K562 (cell line): ENCODE data around the gene EFHC1. TPM values are rescaled to one million over a fixed set of nuclear protein-coding genes. Genes with fewer than 3 reads are reported as not detected.

Experiments used
- ATAC-seq: fragments of 200-7000 bp; cut with Tn5 transposase; 3 replicates; pipeline ENCODE4 v1.9.1; 2020; ENCODE audit warnings: moderate library complexity
- BruUV-seq: library from RNA; stranded (reverse); fragments of 400-500 nt; replicated peaks from 2 replicates; lab custom pipeline; 2021; lab: Mats Ljungman, UMichigan
- CTCF ChIA-PET: fragments of 300-600 bp; formaldehyde crosslinking; extraction: SDS; loops from one replicate; lab custom pipeline; 2021; ENCODE audit warnings: low intra/inter-chr PET ratio; lab: Yijun Ruan, JAX
- POLR2A ChIA-PET: fragments of 300-600, 350-650 bp; sonication (Branson Sonifier 250); formaldehyde crosslinking; extraction: SDS; loops from one replicate; lab custom pipeline; 2021; ENCODE audit warnings: antibody characterized with exemption, inconsistent platforms; lab: Yijun Ruan, JAX
- DNase-seq, 4 experiments: peaks; one replicate each; pipeline versions ENCODE4 v3.0.0 to v3.0.0-alpha.2; 2011 to 2018; ENCODE audit warnings: low spot score in 3 of 4, mixed read lengths in 3 of 4; ENCODE audit errors: extremely low read depth in 1 of 4
- FAIRE-seq: peaks from 2 replicates; lab custom pipeline; 2011; peaks lifted over from hg19 to GRCh38; lab: Jason Lieb, UNC
- H2AFZ ChIP-seq: 2 replicates; pipeline ENCODE4 v1.6.0; 2011; ENCODE audit warnings: low read depth, low read length, control low read depth, inconsistent platforms
- H3K27ac ChIP-seq: fragments of 200-600 bp; 3 replicates; pipeline ENCODE4 v1.8.0; 2011; ENCODE audit warnings: low read depth, mild to moderate bottlenecking, control low read depth, inconsistent platforms, low read length, moderate library complexity, mixed read lengths; ENCODE audit errors: extremely low read depth
- H3K27me3 ChIP-seq, 2 experiments: fragments of 300-600 bp in 1 of 2; 2 replicates in 1 of 2; 3 replicates in 1 of 2; pipeline versions ENCODE4 v1.6.0 to v1.8.0; 2011; ENCODE audit warnings: inconsistent platforms in 2 of 2, low read length in 2 of 2, mild to moderate bottlenecking in 1 of 2, mixed read lengths in 1 of 2, moderate library complexity in 1 of 2; ENCODE audit not compliant: control insufficient read depth in 2 of 2, insufficient read depth in 2 of 2
- H3K36me3 ChIP-seq: fragments of 300-600 bp; 3 replicates; pipeline ENCODE4 v1.8.0; 2011; ENCODE audit warnings: mild to moderate bottlenecking, low read length, inconsistent platforms; ENCODE audit not compliant: control insufficient read depth, insufficient read depth
- H3K4me1 ChIP-seq, 2 experiments: fragments of 200-600 bp in 1 of 2; replicated peaks in 1 of 2; 2 replicates in 1 of 2; 3 replicates in 1 of 2; pipeline versions ENCODE4 v1.5.1 to v1.8.0; 2011; ENCODE audit warnings: inconsistent platforms in 2 of 2, low read length in 2 of 2, mild to moderate bottlenecking in 1 of 2, mixed read lengths in 1 of 2, moderate library complexity in 1 of 2; ENCODE audit not compliant: control insufficient read depth in 2 of 2, insufficient read depth in 2 of 2
- H3K4me2 ChIP-seq: 2 replicates; pipeline ENCODE4 v1.6.1; 2011; ENCODE audit warnings: low read length, control low read depth, inconsistent platforms, mixed read lengths; ENCODE audit not compliant: insufficient read depth
- H3K4me3 ChIP-seq: fragments of 200-600 bp; sonication (generic), shearing (Covaris generic); 2 replicates; pipeline ENCODE4 v1.5.1; 2016; ENCODE audit warnings: control low read depth, inconsistent platforms
- H3K79me2 ChIP-seq: fragments of 200-600 bp; 3 replicates; pipeline ENCODE4 v1.8.0; 2011; ENCODE audit warnings: low read length, inconsistent platforms; ENCODE audit not compliant: control insufficient read depth, insufficient read depth
- H3K9ac ChIP-seq, 2 experiments: 2 replicates each; pipeline versions ENCODE4 v1.6.0 to v1.6.1; 2011; ENCODE audit warnings: low read depth in 2 of 2, low read length in 2 of 2, control low read depth in 1 of 2, inconsistent platforms in 1 of 2, mild to moderate bottlenecking in 1 of 2, mixed read lengths in 1 of 2; ENCODE audit not compliant: insufficient read depth in 1 of 2
- H3K9me1 ChIP-seq: one replicate; pipeline ENCODE4 v1.6.0; 2011; ENCODE audit warnings: inconsistent platforms, mild to moderate bottlenecking, low read length, moderate library complexity; ENCODE audit not compliant: control insufficient read depth, insufficient read depth
- H3K9me3 ChIP-seq: replicated peaks from 2 replicates; pipeline ENCODE4 v1.5.1; 2011; ENCODE audit warnings: low read depth, low read length, inconsistent platforms; ENCODE audit not compliant: control insufficient read depth, insufficient read depth
- H4K20me1 ChIP-seq: replicated peaks from 2 replicates; pipeline ENCODE4 v1.6.1; 2011; ENCODE audit warnings: low read length, inconsistent platforms, mixed read lengths; ENCODE audit not compliant: control insufficient read depth, insufficient read depth
- ATF7 ChIP-seq: fragments of 450-650 bp; IDR thresholded peaks from 2 replicates; pipeline ENCODE4 v1.7.1; 2014; ENCODE audit warnings: mild to moderate bottlenecking, moderate library complexity
- JUN ChIP-seq, 2 experiments: sonication (generic) in 1 of 2; formaldehyde crosslinking in 1 of 2; IDR thresholded peaks; 2 replicates each; pipeline versions ENCODE4 v1.6.1 to v1.8.0; 2012 to 2022; ENCODE audit warnings: borderline replicate concordance in 2 of 2, mild to moderate bottlenecking in 2 of 2, improper control_type of control experiment in 1 of 2, low read depth in 1 of 2, low read length in 1 of 2, missing genetic modification reagents in 1 of 2
- MIER1 ChIP-seq: fragments of 450-650 bp; IDR thresholded peaks from 2 replicates; pipeline ENCODE4 v1.6.1; 2016; ENCODE audit warnings: antibody characterized with exemption, mild to moderate bottlenecking, low read depth
- TCF15 ChIP-seq: fragments of 250-450 bp; sonication (Bioruptor Pico); IDR thresholded peaks from 2 replicates; pipeline ENCODE4 v1.8.0; 2022; ENCODE audit warnings: moderate library complexity, mild to moderate bottlenecking, inconsistent platforms
- XRCC4 ChIP-seq: IDR thresholded peaks from one replicate; pipeline ENCODE4 v1.6.1; 2011; ENCODE audit not compliant: insufficient read depth, insufficient read length; ENCODE audit errors: extremely low read depth
- ZNF143 ChIP-seq: sonication (generic); formaldehyde crosslinking; IDR thresholded peaks from 2 replicates; pipeline ENCODE4 v1.9.0; 2022; ENCODE audit warnings: mild to moderate bottlenecking, missing genetic modification reagents
- ZNF280A ChIP-seq: fragments of 450-650 bp; IDR thresholded peaks from 2 replicates; pipeline ENCODE4 v1.6.1; 2018; ENCODE audit warnings: mild to moderate bottlenecking, low read depth; ENCODE audit not compliant: partially characterized antibody
- ZNF3 ChIP-seq: fragments of 250-450 bp; sonication (Bioruptor Pico); IDR thresholded peaks from 2 replicates; pipeline ENCODE4 v1.5.0; 2021; ENCODE audit warnings: mild to moderate bottlenecking, moderate library complexity
- ZNF318 ChIP-seq, 2 experiments: fragments of 450-650 bp; IDR thresholded peaks; 2 replicates each; pipeline ENCODE4 v1.6.1; 2016; ENCODE audit warnings: mild to moderate bottlenecking in 2 of 2, borderline replicate concordance in 1 of 2, low read depth in 1 of 2, moderate library complexity in 1 of 2
- ZNF785 ChIP-seq: fragments of 250-450 bp; sonication (Bioruptor Pico); IDR thresholded peaks from 2 replicates; pipeline ENCODE4 v1.4.0; 2020; ENCODE audit warnings: mild to moderate bottlenecking
- WGBS: fragments of 100-300 bp; shearing (Covaris generic); methylation state at CpG from one replicate; pipeline ENCODE4 v1.1.6; 2016; ENCODE audit warnings: low coverage, mixed read lengths; ENCODE audit not compliant: insufficient coverage; ENCODE audit errors: missing lambda C conversion rate; 5-methylcytosine and 5-hydroxymethylcytosine counted together
- in situ Hi-C: fragments of 300-500 bp; cut with MboI; formaldehyde crosslinking; loops from 4 replicates; pipeline ENCODE4 v1.15.0; 2018; ENCODE audit warnings: inconsistent platforms, mixed read lengths
- intact Hi-C: fragments of 100-400 bp; cut with micrococcal nuclease; formaldehyde crosslinking; loops from 2 replicates; pipeline ENCODE4 v1.14.2; 2022
- polyA plus RNA-seq, 8 experiments: library from polyadenylated mRNA; depleted of rRNA in 4 of 8; stranded (reverse) in 5 of 8; unstranded in 3 of 8; fragments of >200 nt; fragmentation: Nextera tagmentation in 2 of 8; fragmentation: Illumina TruSeq in 1 of 8; extraction: Ambion mirVana in 2 of 8; extraction: Trizol in 1 of 8; gene quantifications; 2 replicates each; pipeline versions ENCODE4 v1.2.1 to v1.2.3, GENCODE V29; 2011 to 2014; ENCODE audit warnings: inconsistent platforms in 1 of 8, missing spikeins in 1 of 8
- total RNA-seq, 7 experiments: library from RNA; depleted of rRNA in 6 of 7; stranded (reverse); fragments of >200 nt in 6 of 7; fragmentation: Illumina TruSeq in 2 of 7; extraction: Trizol in 2 of 7; gene quantifications; 2 replicates each; pipeline versions ENCODE4 v1.2.1 to v1.2.3, GENCODE V29; 2011 to 2021; ENCODE audit warnings: low replicate concordance in 1 of 7

The EFHC1 gene
- total and polyA plus RNA-seq, 9 of the 15 experiments (the other 6 are each of a cell fraction or from before 2014, with no cell fraction given) = 9.5 to 31.0 (median 14.9) TPM

GRCh38 chr6:52417675-52418111 is 2.4 kb upstream of the EFHC1 start:
- peak; percentile 73 for FAIRE-seq
- no peak for TF ChIP-seq ZNF280A
- peak; percentile 54; the same call in 1 of the 2 replicates for TF ChIP-seq JUN (IDR thresholded peaks at IDR 0.05; ENCODE audit: borderline replicate concordance, low read depth, low read length)
- no peak for TF ChIP-seq JUN (CRISPR knock-in tag; IDR thresholded peaks at IDR 0.05; ENCODE audit: borderline replicate concordance)
- no peak for TF ChIP-seq XRCC4
- TF ChIP-seq ZNF785 = no peak
- no peak for TF ChIP-seq MIER1
- TF ChIP-seq ZNF143 (CRISPR knock-in tag) = no peak
- TF ChIP-seq ATF7 = 0 out of 2 replicates have a peak, but pooled peaks have one; percentile 37
- no peak for TF ChIP-seq ZNF318 (IDR thresholded peaks at IDR 0.05; ENCODE audit: borderline replicate concordance in 1 of 2, low read depth in 1 of 2)
- no peak for TF ChIP-seq ZNF3 (CRISPR knock-in tag)
- no peak for TF ChIP-seq TCF15 (CRISPR knock-in tag)

More at GRCh38 chr6:52417675-52418111, 2.4 kb upstream of the EFHC1 start:
- no peak overlapping the region for H3K4me3 ChIP-seq
- H3K27ac ChIP-seq = no peak overlapping the region; the same call in 2 of the 3 replicates
- H4K20me1 ChIP-seq = no peaks in the 10 kb centered on the region
- WGBS = 1% methylated on average over 5 of the region's 5 CpGs
- BruUV-seq = no TSS peak
- intact Hi-C loops = loop anchor here (2.0 to 10.0 kb wide), 6 partner anchors 87 to 1067 kb away; partner anchors contain the start of genes GSTA4 and TRAM2
- ChIA-PET CTCF (interaction anchor here (0.6 to 4.8 kb wide), 5 partner anchors 172 to 281 kb away, joined by 3 to 74 read pairs (median 11); no protein-coding TSS in a partner anchor), POLR2A (interaction anchor here (0.5 to 1.0 kb wide), 4 partner anchors 159 to 248 kb away, joined by 3 read pairs; no protein-coding TSS in a partner anchor)
- no peaks in the 10 kb centered on the region for H3K9me1 ChIP-seq
- no peaks in the 10 kb centered on the region; a peak in 2 of 5 replicates for H3K27me3 ChIP-seq
- DNase-seq = peak; percentile 43 to 72 (median 52)
- peaks cover 6% of the 10 kb centered on the region; the same call in 2 of the 3 replicates for H3K79me2 ChIP-seq
- peak overlapping the region in 1 of 2 experiments; percentile 23; a peak in 1 of 4 replicates for H3K9ac ChIP-seq
- peaks cover 24 to 31% of the 10 kb centered on the region in 2 experiments for H3K4me1 ChIP-seq
- in situ Hi-C loops = loop anchor here (5.0 to 25.0 kb wide), 3 partner anchors 180 to 1070 kb away; no protein-coding TSS in a partner anchor
- H3K4me2 ChIP-seq = peak overlapping the region; percentile 49
- H2AFZ ChIP-seq = peak overlapping the region; percentile 79
- peak; percentile 35 for ATAC-seq
- H3K9me3 ChIP-seq = no peaks in the 10 kb centered on the region
- H3K36me3 ChIP-seq = no peaks in the 10 kb centered on the region
